CD4-positive, CD25-positive, alpha-beta regulatory T cell (primary cell): ENCODE data around the gene BOK. TPM values are rescaled to one million over a fixed set of nuclear protein-coding genes. Genes with fewer than 3 reads are reported as not detected.

Source experiments
- ATAC-seq, 2 donors: fragments of 150-1000 bp; cut with Tn5 transposase; one replicate each; pipeline ENCODE4 v1.10.0; 2021; ENCODE audit warnings: low read depth in 2 of 2, moderate number of reproducible peaks in 2 of 2, moderate library complexity in 1 of 2
- DNase-seq, 3 donors: peaks; one replicate each; pipeline versions ENCODE4 v3.0.0 to v3.0.0-alpha.2; 2012 to 2022; ENCODE audit warnings: mixed read lengths in 1 of 3
- H3K27ac ChIP-seq: one replicate; pipeline ENCODE4 v1.7.0; 2013; ENCODE audit warnings: mild to moderate bottlenecking, low read length; ENCODE audit not compliant: insufficient read depth, poor library complexity, severe bottlenecking
- H3K27me3 ChIP-seq: one replicate; pipeline ENCODE4 v1.7.0; 2013; ENCODE audit warnings: low read length; ENCODE audit not compliant: control insufficient read depth, insufficient read depth
- H3K36me3 ChIP-seq: one replicate; pipeline ENCODE4 v1.7.0; 2013; ENCODE audit warnings: mild to moderate bottlenecking, low read length, moderate library complexity; ENCODE audit not compliant: control insufficient read depth, insufficient read depth
- H3K4me1 ChIP-seq: 2 replicates; pipeline ENCODE4 v1.7.0; 2013; ENCODE audit warnings: mild to moderate bottlenecking, low read length; ENCODE audit not compliant: insufficient read depth, control insufficient read depth, poor library complexity, severe bottlenecking
- H3K4me3 ChIP-seq: one replicate; pipeline ENCODE4 v1.7.0; 2013; ENCODE audit warnings: low read depth, mild to moderate bottlenecking, low read length, moderate library complexity
- H3K9me3 ChIP-seq, 2 experiments: 1 replicate in 1 of 2; 2 replicates in 1 of 2; pipeline ENCODE4 v1.7.0; 2013; ENCODE audit warnings: low read length in 2 of 2, mild to moderate bottlenecking in 1 of 2, moderate library complexity in 1 of 2; ENCODE audit not compliant: control insufficient read depth in 2 of 2
- H3K27ac Mint-ChIP-seq, 3 donors: one replicate each; pipeline ENCODE4 v1.8.0; 2020 to 2022; ENCODE audit warnings: mild to moderate bottlenecking in 3 of 3, mixed read lengths in 3 of 3, moderate library complexity in 2 of 3
- H3K27me3 Mint-ChIP-seq: one replicate; pipeline ENCODE4 v1.8.0; 2022; ENCODE audit warnings: mild to moderate bottlenecking, mixed read lengths
- H3K36me3 Mint-ChIP-seq: one replicate; pipeline ENCODE4 v1.8.0; 2020; ENCODE audit warnings: mixed read lengths
- H3K4me1 Mint-ChIP-seq, 4 donors: one replicate each; pipeline ENCODE4 v1.8.0; 2020 to 2022; ENCODE audit warnings: mixed read lengths in 4 of 4, mild to moderate bottlenecking in 1 of 4
- H3K4me3 Mint-ChIP-seq, 4 donors: one replicate each; pipeline ENCODE4 v1.8.0; 2020 to 2022; ENCODE audit warnings: mild to moderate bottlenecking in 4 of 4, mixed read lengths in 4 of 4, moderate library complexity in 3 of 4
- H3K9me3 Mint-ChIP-seq, 7 donors: one replicate each; pipeline ENCODE4 v1.8.0; 2020 to 2022; ENCODE audit warnings: mixed read lengths in 7 of 7, mild to moderate bottlenecking in 3 of 7, moderate library complexity in 2 of 7
- polyA plus RNA-seq, 4 donors: library from polyadenylated mRNA; unstranded; fragments of 300-500 nt; fragmentation: Illumina TruSeq; gene quantifications; one replicate each; pipeline ENCODE4 v1.2.3, GENCODE V29; 2021
- total RNA-seq: library from RNA; stranded (reverse); gene quantifications from one replicate; pipeline ENCODE4 v1.2.3, GENCODE V29; 2022

BOK gene
- total and polyA plus RNA-seq, 5 donors from 2014 or later: not detected

GRCh38 chr2:241619597-241620418 is 61.3 kb downstream of the BOK start:
- no peak for DNase-seq
- no peaks in the 10 kb centered on the region for H3K36me3 ChIP-seq
- H3K4me1 ChIP-seq: peaks cover 18% of the 10 kb centered on the region
- H3K9me3 ChIP-seq: no peaks in the 10 kb centered on the region
- no peaks in the 10 kb centered on the region for H3K27me3 Mint-ChIP-seq
- no peak overlapping the region for H3K4me3 Mint-ChIP-seq
- no peak for ATAC-seq
- peaks cover 11 to 48% (median 31%) of the 10 kb centered on the region in 4 donors for H3K4me1 Mint-ChIP-seq
- H3K36me3 Mint-ChIP-seq: peaks cover 8% of the 10 kb centered on the region
- H3K27me3 ChIP-seq: no peaks in the 10 kb centered on the region
- no peak overlapping the region for H3K4me3 ChIP-seq
- H3K27ac Mint-ChIP-seq: no peak overlapping the region
- H3K27ac ChIP-seq: no peak overlapping the region
- H3K9me3 Mint-ChIP-seq: no peaks in the 10 kb centered on the region

DNA sequence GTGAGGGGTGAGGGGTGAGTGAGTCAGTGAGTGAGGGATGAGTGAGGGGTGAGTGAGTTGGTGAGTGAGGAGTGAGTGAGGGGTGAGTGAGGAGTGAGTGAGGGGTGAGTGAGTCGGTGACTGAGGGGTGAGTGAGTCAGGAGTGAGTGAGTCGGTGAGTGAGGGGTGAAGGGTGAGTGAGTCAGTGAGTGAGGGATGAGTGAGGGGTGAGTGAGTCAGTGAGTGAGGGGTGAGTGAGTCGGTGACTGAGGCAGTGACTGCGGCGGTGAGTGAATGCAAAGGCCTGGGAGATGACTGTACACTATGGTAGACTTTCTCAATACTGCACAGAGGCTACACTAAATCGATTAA is 61.8 kb downstream of the BOK start:
- H3K36me3 ChIP-seq: no peaks in the 10 kb centered on the region
- Mint-ChIP-seq H3K4me3 (no peak overlapping the region), H3K27me3 (no peaks in the 10 kb centered on the region), H3K9me3 (no peaks in the 10 kb centered on the region), H3K27ac (no peak overlapping the region), H3K36me3 (peaks cover 8% of the 10 kb centered on the region), H3K4me1 (peaks cover 11 to 44% (median 30%) of the 10 kb centered on the region in 4 donors)
- ATAC-seq: peak in 1 of 2 donors; percentile 18
- no peak overlapping the region for H3K27ac ChIP-seq
- H3K4me3 ChIP-seq: no peak overlapping the region
- peak in 1 of 3 donors; percentile 12 for DNase-seq
- H3K9me3 ChIP-seq: no peaks in the 10 kb centered on the region
- no peaks in the 10 kb centered on the region for H3K27me3 ChIP-seq
- H3K4me1 ChIP-seq: peaks cover 18% of the 10 kb centered on the region

Other genes with a start within 250 kb of the BOK start
- gene HDLBP, start 243.1 kb upstream of the BOK start, total RNA-seq: 121 TPM
- gene HDLBP, start 243.1 kb upstream of the BOK start, polyA plus RNA-seq: 10 to 100 TPM; 33.6 to 42.6 (median 41.3) TPM
- 191 TPM for gene SEPTIN2, start 242.8 kb upstream of the BOK start, total RNA-seq
- gene SEPTIN2, start 242.8 kb upstream of the BOK start, polyA plus RNA-seq: 100 to 1,000 TPM; 131 to 186 (median 159) TPM
- 34.9 TPM for gene FARP2, start 202.5 kb upstream of the BOK start, total RNA-seq
- 1 to 10 TPM; 3.0 to 7.4 (median 6.9) TPM for gene FARP2, start 202.5 kb upstream of the BOK start, polyA plus RNA-seq
- gene STK25, start 50.2 kb upstream of the BOK start, total RNA-seq: 117 TPM
- gene STK25, start 50.2 kb upstream of the BOK start, polyA plus RNA-seq: 10 to 100 TPM; 79.7 to 99.6 (median 86.5) TPM
- 47.8 TPM for gene THAP4, start 78.4 kb downstream of the BOK start, total RNA-seq
- gene THAP4, start 78.4 kb downstream of the BOK start, polyA plus RNA-seq: 10 to 100 TPM; 37.5 to 42.8 (median 39.6) TPM
- gene ATG4B, start 78.9 kb downstream of the BOK start, total RNA-seq: 158 TPM
- 10 to 100 TPM; 43.7 to 59.6 (median 56.2) TPM for gene ATG4B, start 78.9 kb downstream of the BOK start, polyA plus RNA-seq
- 13.1 TPM for gene DTYMK, start 128.1 kb downstream of the BOK start, total RNA-seq
- 10 to 100 TPM; 32.2 to 45.6 (median 39.9) TPM for gene DTYMK, start 128.1 kb downstream of the BOK start, polyA plus RNA-seq
- 64.8 TPM for gene ING5, start 143.3 kb downstream of the BOK start, total RNA-seq
- 10 to 100 TPM; 16.7 to 27.3 (median 19.1) TPM for gene ING5, start 143.3 kb downstream of the BOK start, polyA plus RNA-seq
- 38.4 TPM for gene D2HGDH, start 175.9 kb downstream of the BOK start, total RNA-seq
- gene D2HGDH, start 175.9 kb downstream of the BOK start, polyA plus RNA-seq: 1 to 10 TPM in 3 of 4 donors, under 1 TPM in 1; 0.73 to 3.7 (median 3.0) TPM
- 1.1 TPM for gene GAL3ST2, start 218.1 kb downstream of the BOK start, total RNA-seq
- gene GAL3ST2, start 218.1 kb downstream of the BOK start, polyA plus RNA-seq: not detected